ENCODE results near the gene TBC1D22A.

GRCh38 chr22:47090591-47091245 lies 328.3 kb downstream of the TBC1D22A start:
- no peak for TF ChIP-seq ZNF207 (IDR thresholded peaks at IDR 0.05; ENCODE audit: borderline replicate concordance)
- no peak for TF ChIP-seq NFYA (IDR thresholded peaks at IDR 0.05; ENCODE audit: borderline replicate concordance, low read depth, low read length)
- TF ChIP-seq POLR2AphosphoS5 (IDR thresholded peaks at IDR 0.05; ENCODE audit: low read length) = no peak
- no peak for TF ChIP-seq GABPA (IDR thresholded peaks at IDR 0.05; ENCODE audit: low read depth)
- no peak for TF ChIP-seq YY1 (IDR thresholded peaks at IDR 0.05; ENCODE audit: low read depth, low read length)
- TF ChIP-seq CBX3 (IDR thresholded peaks at IDR 0.05; ENCODE audit: borderline replicate concordance, low read depth) = no peak
- no peak for TF ChIP-seq CTCF (IDR thresholded peaks at IDR 0.05 in 2 of 3, conservative IDR thresholded peaks at IDR 0.05 in 1 of 3; ENCODE audit: control insufficient read depth in 2 of 3, extremely low read depth in 1 of 3, insufficient read depth in 1 of 3, low read depth in 3 of 3, low read length in 3 of 3)
- TF ChIP-seq EP300 (IDR thresholded peaks at IDR 0.05; ENCODE audit: borderline replicate concordance in 1 of 2, control insufficient read depth in 1 of 2, low read depth in 2 of 2, low read length in 2 of 2) = no peak
- TF ChIP-seq, protein P1, sequence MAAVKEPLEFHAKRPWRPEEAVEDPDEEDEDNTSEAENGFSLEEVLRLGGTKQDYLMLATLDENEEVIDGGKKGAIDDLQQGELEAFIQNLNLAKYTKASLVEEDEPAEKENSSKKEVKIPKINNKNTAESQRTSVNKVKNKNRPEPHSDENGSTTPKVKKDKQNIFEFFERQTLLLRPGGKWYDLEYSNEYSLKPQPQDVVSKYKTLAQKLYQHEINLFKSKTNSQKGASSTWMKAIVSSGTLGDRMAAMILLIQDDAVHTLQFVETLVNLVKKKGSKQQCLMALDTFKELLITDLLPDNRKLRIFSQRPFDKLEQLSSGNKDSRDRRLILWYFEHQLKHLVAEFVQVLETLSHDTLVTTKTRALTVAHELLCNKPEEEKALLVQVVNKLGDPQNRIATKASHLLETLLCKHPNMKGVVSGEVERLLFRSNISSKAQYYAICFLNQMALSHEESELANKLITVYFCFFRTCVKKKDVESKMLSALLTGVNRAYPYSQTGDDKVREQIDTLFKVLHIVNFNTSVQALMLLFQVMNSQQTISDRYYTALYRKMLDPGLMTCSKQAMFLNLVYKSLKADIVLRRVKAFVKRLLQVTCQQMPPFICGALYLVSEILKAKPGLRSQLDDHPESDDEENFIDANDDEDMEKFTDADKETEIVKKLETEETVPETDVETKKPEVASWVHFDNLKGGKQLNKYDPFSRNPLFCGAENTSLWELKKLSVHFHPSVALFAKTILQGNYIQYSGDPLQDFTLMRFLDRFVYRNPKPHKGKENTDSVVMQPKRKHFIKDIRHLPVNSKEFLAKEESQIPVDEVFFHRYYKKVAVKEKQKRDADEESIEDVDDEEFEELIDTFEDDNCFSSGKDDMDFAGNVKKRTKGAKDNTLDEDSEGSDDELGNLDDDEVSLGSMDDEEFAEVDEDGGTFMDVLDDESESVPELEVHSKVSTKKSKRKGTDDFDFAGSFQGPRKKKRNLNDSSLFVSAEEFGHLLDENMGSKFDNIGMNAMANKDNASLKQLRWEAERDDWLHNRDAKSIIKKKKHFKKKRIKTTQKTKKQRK (IDR thresholded peaks at IDR 0.05; ENCODE audit: low read depth, low read length) = no peak
- TF ChIP-seq POLR2A (IDR thresholded peaks at IDR 0.05; ENCODE audit: low read depth, low read length) = no peak
- no peak for TF ChIP-seq RAD21 (IDR thresholded peaks at IDR 0.05; ENCODE audit: insufficient read depth, low read depth, low read length)
- TF ChIP-seq CHD2 (IDR thresholded peaks at IDR 0.05; ENCODE audit: borderline replicate concordance, low read depth, low read length) = no peak

Measured in GM12878 (cell line).